DMS114 treated with DMSO at 0.1 percent for 48 hours (cell line): ENCODE data around the gene PLRG1.
A peak's percentile ranks its signal among the peaks of the same experiment; 100 is the strongest.
"Not testable (repeated sequence)": the region's sequence is repeated elsewhere in the genome, so short reads cannot be mapped to it uniquely, and the experiment has no call there.

Experiments
- DNase-seq: peaks from one replicate; lab custom pipeline; 2025; ENCODE audit not compliant: unreplicated experiment; lab: John Stamatoyannopoulos, UW

The PLRG1 gene

DNA sequence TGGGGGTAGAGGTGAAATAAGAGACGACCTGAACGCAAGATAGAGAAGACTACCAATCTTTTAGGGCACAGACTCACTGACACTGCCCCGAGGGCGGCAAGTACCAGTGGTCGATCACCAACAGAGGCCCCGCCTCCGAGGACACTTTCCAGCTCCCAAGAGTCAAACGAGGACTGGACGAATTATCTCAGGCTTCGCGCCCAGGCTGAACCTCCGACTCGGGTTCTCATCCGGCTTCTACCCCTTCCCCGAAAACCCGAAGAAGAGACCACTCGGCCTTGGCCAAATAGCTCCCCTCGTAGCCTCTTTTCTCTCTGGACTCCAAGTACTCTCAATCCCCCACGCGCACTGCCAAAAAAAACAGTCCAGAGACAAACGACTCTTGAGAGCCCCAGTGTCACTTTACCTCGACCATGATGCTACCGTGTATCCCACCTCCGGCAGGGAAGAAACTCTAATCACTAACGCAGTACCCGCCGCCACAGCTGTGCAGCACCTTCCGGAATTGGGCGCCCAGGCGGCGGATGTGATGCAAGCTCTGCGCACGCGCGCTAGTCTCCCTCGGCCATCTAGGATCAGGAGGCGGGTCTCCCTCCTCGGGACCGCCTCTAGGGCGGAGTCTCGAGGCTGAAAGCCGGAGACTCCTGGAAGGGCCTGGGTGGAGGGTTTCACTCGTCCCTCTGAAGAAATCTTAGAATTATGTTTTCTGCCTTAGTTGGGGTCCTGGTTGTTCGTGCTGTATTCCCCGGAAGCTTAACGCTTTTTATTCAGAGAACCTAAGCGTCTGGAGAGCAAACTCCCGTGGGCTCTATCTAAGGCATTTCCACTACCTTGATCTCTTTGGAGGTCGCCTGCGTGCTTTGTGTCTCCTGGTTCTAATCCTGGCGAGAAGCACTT, at the start of gene PLRG1:
Gene PLRG1 (minus strand): TSS at position 507 of the 897 bp plus-strand sequence. CDS start 92 bp downstream, at position 415.
- DNase-seq = peak; percentile 80

DNA sequence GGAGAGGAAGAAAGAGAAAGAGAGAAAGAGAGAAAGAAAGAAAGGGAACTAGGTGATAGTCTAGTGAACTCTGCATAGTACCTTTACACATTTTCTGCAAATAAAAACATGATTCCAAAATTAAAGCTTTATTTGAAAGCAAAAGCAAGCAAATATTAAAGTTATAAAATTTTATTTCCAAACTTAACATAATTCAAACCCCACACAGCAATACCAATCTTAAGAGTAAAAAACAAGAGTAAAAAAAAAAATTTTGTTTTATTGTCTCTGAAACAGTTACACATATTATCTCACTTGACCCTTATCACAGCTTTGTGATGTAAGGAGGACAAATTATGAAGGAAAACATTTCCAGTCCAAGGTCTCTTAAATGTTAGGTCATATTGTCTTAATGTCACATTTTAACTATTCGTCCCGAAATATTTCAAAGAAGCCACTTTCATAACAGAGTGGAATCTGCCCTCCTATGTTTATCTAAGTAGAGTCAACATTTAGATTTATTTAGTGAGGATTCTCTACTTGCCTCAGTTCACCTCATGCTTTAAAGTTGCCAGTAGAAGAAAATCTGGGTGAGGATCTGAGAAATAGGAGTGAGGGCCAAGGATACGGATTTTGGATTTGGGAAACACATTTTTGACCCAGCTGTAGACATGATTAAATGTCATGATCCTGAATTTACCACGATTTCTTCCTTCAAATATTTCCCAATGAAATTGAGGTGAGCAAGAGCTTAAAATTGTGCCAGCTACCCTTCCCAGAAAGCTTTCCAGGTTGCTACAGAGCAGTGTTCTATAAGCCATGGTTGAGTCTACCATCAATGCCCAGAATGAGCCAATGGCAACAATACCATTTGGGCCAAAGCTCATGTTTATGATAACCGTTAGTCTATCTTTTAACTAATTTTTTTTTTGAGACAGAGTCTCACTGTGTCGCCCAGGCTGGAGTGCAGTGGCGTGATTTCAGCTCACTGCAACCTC, 47.9 kb upstream of the PLRG1 start:
- DNase-seq = no peak

DNA sequence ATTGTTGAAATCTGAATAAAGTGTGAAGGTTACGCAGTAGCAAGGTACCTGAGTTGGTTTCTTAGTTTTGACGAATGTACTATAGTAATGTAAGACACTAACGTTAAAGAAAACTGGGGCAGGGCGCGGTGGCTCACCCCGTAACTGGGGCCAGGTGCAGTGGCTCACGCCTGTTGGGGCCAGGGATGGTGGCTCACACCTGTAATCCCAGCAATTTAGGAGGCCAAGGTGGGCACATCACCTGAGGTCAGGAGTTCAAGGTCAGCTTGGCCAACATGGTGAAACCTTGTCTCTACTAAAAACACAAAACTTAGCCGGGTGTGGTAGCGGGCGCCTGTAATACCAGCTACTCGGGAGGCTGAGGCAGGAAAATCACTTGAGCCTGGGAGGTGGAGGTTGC, 47.1 kb upstream of the PLRG1 start:
- not testable (repeated sequence) for DNase-seq

DNA sequence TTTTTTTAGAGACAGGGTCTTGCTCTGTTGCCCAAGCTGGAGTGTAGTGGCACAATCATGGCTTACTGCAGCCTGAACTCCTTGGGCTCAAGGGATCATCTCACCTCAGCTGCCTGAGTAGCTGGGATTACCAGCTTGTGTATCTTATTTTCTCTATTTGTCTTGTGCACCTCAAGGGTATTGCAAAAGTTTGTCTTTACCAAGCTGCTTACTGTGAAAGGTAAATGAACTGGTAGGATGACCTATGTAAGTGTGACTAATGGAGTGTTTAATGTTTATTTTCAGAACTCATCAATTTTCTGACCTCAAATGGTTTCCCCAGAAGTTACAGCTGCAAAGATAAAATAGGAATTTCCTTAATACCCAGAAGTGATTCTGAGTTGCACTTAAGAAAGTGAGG, 45.6 kb upstream of the PLRG1 start:
- no peak for DNase-seq

DNA sequence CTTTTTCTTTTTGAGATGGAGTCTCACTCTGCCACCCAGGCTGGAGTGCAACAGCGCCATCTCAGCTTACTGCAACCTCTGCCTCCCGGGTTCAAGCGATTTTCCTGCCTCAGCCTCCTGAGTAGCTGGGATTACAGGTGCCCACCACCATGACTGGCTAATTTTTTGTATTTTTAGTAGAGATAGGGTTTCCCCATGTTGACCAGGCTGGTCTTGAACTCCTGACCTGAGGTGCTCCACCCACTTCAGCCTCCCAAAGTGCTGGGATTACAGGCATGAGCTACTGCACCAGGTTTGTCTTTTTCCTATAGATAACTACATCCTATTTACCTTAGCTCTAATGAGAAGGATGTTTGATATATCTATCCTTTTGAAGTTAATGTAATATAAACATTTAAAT, 44.1 kb upstream of the PLRG1 start:
- not testable (repeated sequence) for DNase-seq

DNA sequence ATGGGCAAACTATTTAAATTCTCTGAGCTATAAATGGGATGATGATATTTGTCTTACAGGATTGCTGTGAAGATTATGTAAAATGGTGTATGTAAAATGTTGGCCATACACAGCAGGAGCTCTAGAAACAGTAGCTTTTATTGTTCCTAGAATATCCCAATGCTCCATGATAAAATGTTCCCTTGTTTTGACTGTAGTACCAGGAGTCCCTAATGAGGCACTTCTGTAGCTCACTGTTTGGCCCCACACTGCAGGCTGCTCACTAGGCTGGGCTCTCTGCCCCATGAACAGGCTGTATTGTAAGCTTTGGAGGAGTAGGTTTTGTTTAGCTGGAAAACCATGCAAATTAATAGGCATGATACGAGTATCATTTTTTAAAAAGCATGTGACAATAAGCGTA, 43.7 kb upstream of the PLRG1 start:
- no peak for DNase-seq

- no peak for DNase-seq
These were observed 41.7 kb upstream of the PLRG1 start for GRCh38 chr4:154591890-154592289.

- no peak for DNase-seq
These were observed 40.3 kb upstream of the PLRG1 start, which contains the start of gene FGA for GRCh38 chr4:154590329-154591006. Gene FGA, minus strand, starts transcription at chr4:154590742. Its CDS starts 55 bp downstream, at chr4:154590687.

- no peak for DNase-seq
These were observed 39.3 kb upstream of the PLRG1 start for GRCh38 chr4:154589296-154590197.

- no peak for DNase-seq
These were observed 38.0 kb upstream of the PLRG1 start for GRCh38 chr4:154588198-154588597.

DNA sequence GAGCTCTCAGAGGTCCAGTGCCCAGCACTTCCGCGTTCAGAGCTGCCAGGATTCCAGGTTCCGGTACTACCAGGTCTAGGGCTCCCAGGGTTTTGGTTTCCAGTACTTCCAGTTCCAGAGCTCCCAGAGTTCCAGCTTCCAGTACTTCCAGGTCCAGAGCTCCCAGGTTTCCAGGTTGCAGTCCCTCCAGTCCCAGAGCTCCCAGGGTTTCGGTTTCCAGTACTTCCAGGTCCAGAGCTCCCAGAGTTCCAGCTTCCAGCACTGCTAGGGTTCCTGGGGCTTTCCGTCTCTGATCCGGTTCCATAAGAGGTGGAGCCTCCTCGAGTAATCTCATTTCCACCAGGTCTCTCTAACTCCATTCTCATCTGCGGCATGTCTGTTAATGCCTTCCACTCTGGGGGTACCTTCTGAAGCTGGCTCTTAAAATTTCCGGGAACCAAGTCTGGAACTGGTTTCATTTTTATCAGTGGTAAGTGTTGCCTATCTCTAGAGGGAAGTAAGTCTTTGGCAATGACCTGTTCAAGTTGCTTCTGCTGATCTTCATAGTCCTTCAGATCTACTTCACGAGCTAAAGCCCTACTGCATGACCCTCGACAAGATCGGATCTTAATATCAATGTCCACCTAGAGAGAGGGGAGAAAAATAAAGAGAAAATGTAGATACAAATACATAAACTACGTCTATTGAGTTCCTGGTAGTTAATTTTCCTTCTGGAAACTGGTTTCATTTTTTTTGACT, 36.3 kb upstream of the PLRG1 start:
- no peak for DNase-seq

DNA sequence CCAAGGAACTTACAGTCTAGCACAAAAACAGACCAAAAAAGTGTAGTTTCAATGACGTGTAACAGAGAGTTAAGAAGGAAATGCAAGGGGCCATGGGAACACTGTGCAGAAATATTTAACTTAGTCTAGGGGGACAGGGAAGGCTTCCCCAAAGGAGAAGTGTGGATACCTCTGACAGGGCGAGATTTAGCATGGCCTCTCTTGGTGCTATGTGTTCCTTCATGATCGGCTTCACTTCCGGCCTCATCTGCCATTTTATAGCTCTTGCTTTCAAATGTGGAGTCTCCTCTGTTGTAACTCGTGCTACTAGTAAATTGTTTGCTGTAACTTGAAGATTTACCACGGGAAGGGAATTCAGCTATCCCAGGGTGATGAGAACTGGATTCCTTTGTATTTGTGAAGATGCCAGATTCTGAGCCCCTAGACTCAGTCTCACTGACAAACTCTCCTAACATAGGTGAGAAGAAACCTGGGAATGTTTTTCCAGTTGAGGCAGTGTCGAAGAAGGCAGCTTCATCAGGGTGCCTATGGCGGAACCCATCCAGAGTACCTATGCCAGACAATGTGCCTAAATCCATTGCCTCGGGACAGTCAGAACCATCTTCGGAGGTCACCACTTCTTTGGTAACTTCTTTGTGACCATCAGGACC, 35.3 kb upstream of the PLRG1 start:
- no peak for DNase-seq

DNA sequence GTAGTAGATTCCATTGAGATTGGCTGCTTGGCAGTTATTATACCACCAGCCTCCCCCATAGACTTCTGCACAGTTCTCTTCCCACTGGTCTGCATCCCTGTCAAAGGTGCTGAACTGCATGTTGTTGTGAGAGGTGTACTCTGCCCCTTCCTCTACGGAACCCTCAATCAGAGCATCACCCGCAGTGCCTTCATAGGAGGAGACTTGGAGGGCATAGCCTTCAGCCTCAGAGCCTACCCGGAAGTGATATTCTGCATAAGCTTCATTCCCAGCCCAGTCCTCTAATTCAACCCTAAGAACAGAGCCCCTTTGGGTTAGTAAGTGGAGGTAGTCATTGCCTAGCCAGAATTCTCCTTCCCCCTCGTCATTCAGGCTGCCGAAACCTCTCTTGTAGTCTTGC, 34.1 kb upstream of the PLRG1 start:
- no peak for DNase-seq

- DNase-seq = no peak
These were observed 33.5 kb upstream of the PLRG1 start for GRCh38 chr4:154583677-154584076.

DNA sequence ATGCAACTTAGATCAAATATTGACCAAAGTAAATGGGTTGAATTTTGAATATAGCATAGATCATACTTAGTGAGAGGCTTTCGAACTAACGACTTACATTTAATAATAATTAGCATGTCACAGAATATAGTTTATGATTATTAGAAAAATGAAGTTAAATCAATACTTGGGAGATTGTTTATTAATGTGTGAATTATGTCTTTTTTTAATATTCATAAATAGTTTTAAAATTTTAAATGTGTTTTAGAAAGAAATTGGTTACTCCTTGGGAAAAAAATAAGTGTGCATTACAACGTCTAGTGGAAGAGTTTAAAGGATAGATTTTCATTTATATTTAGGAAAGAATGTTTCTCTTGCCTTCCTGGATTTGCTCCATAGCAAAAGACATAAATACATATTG, 33.0 kb upstream of the PLRG1 start:
- no peak for DNase-seq

DNA sequence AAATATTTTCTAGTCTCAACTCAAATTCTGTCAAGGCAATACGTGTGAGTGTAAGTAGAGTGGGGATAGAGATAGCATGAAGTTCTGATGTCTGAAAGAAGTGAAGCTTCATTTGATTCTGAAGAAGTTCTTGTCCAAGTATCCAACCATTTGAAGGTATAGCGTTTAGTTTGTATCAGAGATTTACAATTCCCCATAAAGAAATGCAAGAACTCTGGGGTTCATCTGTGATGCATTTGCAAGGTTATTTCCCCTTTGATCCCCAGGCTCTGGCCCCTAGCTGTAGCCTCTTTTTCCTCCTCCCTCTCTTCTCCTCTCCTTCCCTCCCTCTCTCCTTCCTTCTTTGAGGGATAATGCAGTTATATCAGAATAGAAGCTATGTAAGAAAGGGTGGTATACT, 32.5 kb upstream of the PLRG1 start:
- no peak for DNase-seq

- DNase-seq = no peak
These were observed 29.7 kb upstream of the PLRG1 start for GRCh38 chr4:154579927-154580326.

DNA sequence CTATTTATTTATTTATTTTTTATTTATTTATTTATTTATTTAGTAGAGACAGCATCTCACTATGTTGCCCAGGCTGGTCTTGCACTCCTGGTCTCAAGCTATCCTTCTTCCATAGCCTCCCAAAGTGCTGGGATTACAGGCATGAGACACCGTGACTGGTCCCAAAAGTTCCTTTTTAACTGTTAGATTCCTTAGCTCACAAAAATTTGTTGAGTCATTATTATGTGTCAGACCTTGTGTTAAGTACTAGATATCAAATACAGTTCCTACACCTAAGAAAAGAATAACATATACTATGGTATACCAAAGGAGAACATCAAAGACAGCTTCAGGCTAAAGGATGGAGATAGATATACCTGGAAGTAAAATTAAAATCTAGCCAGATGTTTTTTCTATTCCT, 28.7 kb upstream of the PLRG1 start:
- no peak for DNase-seq

DNA sequence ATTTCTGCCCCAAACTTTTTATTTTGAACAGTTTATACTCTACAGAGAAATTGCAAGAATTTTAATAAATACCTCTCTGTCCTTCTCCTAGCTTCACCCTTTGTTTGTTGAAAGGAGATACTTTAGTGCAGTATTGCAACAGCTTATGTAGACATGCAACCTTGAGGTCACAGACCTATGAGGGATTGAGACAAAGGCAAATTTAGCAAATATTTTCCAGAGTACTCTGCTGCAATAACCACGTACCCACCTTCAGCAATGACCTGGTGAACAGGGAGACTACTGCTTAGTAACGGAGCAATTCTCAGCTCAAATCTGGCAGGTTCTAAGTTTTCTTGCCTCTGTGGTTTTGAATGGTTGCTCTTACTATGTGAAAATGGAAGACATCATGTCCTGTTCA, 27.1 kb upstream of the PLRG1 start:
- no peak for DNase-seq
